ENCODE data around the gene BZW2.

Gene BZW2

DNA sequence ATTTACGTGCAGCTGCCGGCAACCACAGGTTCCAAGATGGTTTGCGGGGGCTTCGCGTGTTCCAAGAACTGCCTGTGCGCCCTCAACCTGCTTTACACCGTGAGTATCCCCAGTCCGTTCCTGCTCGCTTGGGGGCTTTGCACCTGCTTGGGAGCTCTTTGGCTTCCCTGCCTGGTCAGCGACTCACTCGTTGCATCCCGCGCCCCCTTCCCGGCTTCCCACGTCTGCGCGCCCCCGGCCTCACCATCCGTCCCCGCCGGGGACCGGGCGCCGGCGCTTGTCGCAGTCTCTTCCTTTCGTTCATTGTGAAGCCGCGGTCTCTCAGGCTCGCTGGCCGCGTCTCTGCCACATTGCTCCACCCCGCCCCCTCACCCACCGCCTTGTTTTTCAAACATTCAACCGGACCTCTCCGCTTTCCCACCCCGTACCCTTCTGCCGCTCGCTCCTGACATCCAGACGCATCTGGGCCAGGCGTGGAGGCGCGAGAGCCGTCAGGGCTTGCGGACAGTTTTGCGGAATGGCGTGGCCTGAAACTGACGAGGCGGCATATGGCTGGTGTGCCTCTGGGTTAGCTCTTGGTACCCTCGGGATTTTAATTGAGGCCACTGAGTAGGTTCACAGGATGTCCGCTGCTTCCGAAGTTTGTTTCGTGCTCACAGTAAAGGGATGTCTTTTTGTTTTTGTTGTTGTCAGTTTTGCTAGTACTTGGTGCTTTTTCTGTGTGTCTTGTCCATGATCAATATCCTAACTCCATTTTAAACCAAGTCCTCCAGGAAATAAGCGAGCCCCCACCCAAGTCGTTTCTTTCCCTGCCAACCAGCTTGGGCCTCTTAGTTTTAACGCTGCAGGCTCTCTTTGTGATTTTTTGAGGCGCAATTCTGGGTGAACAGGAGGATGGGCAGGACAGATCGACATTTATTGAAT, 108.2 kb downstream of the BZW2 start:
- DNase-seq (ENCODE audit: low spot score), result peak; percentile 45

DNA sequence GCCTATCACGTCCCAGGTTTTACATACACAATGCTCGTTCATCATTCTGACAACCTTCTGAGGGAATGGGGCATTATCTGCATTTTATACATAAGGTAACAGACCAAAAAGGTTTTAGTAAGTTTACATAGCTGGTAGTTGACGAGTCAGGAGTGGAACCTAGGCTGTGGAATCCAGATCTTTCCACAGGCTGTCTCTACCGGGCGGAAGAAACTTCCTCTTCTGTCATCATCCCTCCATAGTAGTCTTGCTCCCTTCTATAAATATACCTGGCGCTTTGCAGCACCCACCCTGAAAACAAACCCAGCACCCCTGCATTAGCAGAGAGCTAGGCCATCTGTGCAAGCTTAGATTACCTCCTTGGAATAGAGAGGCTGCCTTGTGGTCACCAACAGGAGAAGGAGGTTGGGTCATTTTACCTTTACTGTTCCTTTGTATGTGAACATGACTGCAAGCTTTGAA, 108.9 kb downstream of the BZW2 start:
- DNase-seq (ENCODE audit: low spot score), result peak; percentile 65

DNA sequence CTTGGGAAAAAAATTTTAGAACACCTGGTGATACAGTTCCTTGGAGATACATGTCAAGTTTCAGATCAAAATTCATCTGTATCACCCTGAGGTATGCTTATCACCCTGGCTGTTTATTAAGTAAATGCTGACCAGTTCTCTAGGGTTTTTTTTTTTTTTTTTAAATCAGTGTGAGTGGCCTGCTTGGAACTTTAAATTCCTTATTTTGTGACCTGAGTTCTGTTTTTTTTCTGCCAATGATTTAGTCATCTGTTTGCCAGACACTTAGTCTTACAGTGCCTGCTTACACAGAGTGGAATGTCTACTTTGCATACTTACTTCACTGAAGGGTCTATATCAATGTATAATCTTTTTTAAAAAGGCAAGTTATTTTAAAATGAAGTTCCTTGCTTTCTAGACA, 109.4 kb downstream of the BZW2 start:
- DNase-seq (ENCODE audit: low spot score), result peak; percentile 10
